Stomach (tissue), 4 donors: Measurements from ENCODE around the gene C5orf63.

Experiments
- CTCF ChIP-seq, 7 experiments: fragments of 450-650 bp in 4 of 7; fragments of 200-600 bp in 3 of 7; sonication (generic) in 3 of 7; IDR thresholded peaks; one replicate each; pipeline ENCODE4 v1.5.1; 2016 to 2019; ENCODE audit warnings: antibody characterized with exemption in 7 of 7, control low read depth in 2 of 7, mild to moderate bottlenecking in 1 of 7
- POLR2A ChIP-seq, 4 donors: fragments of 450-650 bp; IDR thresholded peaks; one replicate each; pipeline ENCODE4 v1.6.1; 2016; ENCODE audit warnings: antibody characterized with exemption in 4 of 4, control low read depth in 2 of 4, mild to moderate bottlenecking in 1 of 4, moderate library complexity in 1 of 4

GRCh38 chr5:127009784-127010183 lies 63.5 kb downstream of the C5orf63 start:
- TF ChIP-seq CTCF (IDR thresholded peaks at IDR 0.05) = no peak
- TF ChIP-seq POLR2A (IDR thresholded peaks at IDR 0.05) = no peak
